Astrocyte of the spinal cord (primary cell): Measurements from ENCODE around the gene APBB2.
"Not testable (repeated sequence)": the region's sequence is repeated elsewhere in the genome, so short reads cannot be mapped to it uniquely, and the experiment has no call there.

Experiments
- DNase-seq: peaks from one replicate; pipeline ENCODE4 v3.0.0; 2011; ENCODE audit warnings: low read depth, low spot score
- H3K4me3 ChIP-seq: 2 replicates; pipeline ENCODE4 v1.5.1; 2011; ENCODE audit warnings: low read depth, mild to moderate bottlenecking, low read length, moderate library complexity
- in situ Hi-C: cut with HindIII; loops from 2 replicates; pipeline ENCODE4 v1.10.0; 2017; ENCODE audit warnings: low sequenced_read_pairs
- TF ChIP-seq, protein P1 (sequence below): IDR thresholded peaks from 2 replicates; pipeline ENCODE4 v1.5.1; 2012; ENCODE audit warnings: low read depth, mild to moderate bottlenecking, low read length, inconsistent platforms

Gene APBB2

DNA sequence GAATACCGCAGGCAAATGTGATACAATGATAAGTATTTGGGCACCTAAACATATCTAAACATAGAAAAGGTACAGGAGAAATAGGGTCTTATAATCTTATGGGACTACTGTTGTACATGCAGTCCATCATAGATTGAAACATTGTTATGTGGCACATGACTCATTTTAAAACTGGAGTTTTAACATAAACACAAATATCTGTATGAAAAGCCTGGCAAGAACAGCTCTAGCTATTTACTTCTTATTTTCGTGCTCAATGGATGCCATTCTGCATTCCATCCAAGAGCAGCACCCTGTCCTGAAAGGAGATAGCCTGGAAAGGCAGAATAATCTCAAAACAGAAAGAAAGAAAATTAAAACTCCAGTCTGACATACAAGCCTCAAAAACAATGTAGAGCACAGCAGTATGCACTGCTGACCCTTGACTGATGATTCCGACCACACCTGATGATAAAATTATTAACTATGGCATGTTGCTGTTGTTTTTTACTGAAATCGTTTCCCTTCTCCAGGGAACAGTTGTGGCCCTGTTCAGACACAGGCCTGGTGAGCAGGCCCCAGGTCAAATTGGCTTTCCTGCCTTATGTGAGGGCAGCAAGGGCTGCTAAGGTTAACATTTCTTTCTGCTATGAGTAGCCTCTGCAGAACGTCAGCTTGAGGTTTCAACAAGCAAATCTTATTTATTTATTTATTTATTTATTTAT, 152.7 kb downstream of the APBB2 start:
- peak; percentile 32 for DNase-seq
- H3K4me3 ChIP-seq = no peak overlapping the region
- TF ChIP-seq, protein P1, sequence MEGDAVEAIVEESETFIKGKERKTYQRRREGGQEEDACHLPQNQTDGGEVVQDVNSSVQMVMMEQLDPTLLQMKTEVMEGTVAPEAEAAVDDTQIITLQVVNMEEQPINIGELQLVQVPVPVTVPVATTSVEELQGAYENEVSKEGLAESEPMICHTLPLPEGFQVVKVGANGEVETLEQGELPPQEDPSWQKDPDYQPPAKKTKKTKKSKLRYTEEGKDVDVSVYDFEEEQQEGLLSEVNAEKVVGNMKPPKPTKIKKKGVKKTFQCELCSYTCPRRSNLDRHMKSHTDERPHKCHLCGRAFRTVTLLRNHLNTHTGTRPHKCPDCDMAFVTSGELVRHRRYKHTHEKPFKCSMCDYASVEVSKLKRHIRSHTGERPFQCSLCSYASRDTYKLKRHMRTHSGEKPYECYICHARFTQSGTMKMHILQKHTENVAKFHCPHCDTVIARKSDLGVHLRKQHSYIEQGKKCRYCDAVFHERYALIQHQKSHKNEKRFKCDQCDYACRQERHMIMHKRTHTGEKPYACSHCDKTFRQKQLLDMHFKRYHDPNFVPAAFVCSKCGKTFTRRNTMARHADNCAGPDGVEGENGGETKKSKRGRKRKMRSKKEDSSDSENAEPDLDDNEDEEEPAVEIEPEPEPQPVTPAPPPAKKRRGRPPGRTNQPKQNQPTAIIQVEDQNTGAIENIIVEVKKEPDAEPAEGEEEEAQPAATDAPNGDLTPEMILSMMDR = no peak
- in situ Hi-C loops = no loop called here

DNA sequence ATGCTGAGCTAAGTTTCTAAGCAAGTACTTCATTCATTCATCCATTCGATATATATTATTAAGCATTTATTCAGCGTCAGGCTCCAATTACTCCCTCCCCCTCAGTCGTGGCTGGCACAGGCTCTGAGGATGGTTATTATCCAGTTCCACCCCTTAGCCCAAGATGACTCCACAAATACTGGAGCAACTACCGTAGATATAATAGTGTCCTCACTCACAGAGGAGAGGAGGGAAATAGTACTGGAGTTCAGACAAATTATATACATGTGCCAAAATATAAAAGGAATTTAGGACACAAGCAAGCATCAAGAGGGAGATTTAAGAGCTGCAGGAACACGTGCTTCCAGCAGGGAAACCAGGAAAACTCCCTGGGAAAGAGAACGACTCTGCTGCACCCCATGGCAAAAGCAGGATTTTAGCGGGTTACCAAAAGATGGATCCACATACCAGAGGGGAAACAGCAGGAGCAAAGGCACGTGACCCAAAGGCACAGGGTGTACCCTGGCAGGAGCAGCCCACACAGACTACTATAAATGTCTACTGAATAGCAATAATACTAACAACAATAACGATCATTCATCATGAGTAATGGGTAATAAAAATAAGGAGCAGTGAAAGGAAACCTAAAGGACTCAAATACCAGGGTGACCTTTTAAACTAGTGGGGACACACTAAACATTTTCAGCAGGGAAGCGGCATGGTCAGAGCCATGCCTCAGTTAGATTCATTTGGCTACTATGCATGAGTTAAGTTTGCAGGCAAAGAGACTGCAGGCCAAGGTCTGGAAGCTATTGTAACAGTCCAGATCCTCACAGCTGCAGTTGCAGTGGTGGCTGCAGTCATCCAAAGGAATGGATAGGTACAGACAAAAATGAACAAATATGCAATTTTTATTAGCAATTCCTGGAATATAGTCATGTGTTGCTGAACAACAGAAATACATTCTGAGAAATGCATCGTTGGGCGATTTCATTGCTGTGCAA, 153.7 kb downstream of the APBB2 start:
- H3K4me3 ChIP-seq = no peak overlapping the region
- TF ChIP-seq, protein P1 = no peak
- no peak for DNase-seq
- in situ Hi-C loops = no loop called here

DNA sequence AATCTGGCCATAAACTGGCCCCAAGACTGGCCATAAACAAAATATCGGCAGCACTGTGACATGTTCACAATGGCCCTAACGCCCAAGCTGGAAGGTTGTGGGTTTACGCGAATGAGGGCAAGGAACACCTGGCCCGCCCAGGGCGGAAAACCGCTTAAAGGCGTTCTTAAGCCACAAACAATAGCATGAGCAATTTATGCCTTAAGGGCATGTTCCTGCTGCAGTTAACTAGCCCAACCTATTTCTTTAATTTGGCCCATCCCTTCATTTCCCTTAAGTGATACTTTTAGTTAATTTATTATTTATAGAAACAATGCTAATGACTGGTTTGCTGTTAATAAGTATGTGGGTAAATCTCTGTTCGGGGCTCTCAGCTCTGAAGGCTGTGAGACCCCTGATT, 154.9 kb downstream of the APBB2 start:
- DNase-seq, H3K4me3 ChIP-seq, in situ Hi-C loops: not testable (repeated sequence)

DNA sequence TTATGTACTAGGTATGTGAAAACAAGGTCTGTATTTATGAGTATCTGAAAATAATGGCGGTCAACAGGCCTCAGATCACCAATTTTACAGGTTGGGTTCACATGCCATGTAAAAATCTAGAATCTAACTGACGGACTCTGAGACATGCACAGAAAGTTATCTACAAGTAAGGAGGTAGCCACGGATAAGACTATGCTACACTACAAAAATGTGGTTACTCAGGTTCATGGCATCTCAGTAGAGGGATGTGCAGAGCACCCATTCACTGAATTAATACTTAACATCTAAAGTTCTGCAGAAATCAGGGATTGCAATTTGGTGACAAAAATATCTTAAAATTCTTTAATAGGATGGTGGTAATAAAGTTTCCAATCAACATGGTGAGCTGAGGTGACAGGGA, 155.9 kb downstream of the APBB2 start:
- TF ChIP-seq, protein P1 = no peak
- H3K4me3 ChIP-seq = no peak overlapping the region
- DNase-seq = peak; percentile 36
- in situ Hi-C loops = no loop called here

DNA sequence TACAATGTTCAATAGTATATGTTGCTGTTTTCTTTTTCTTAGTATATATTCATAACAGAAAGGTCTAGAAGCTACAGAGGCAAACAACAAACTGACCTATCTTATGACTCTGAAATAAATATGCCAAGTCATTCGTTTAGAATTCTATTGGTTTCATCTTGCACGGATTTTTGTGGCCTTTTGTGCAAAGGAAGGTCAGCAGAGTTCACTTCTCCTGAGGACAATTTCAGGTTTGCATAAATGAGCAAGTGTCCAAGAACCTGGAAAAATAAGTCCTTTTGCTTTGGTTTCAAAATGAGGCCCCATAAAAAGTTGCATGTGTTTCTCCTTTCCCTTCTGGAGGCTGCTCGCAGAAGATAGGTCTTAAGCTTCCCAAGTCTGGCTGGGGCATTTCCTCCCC, 156.9 kb downstream of the APBB2 start:
- peak; percentile 49 for DNase-seq
- in situ Hi-C loops = no loop called here

DNA sequence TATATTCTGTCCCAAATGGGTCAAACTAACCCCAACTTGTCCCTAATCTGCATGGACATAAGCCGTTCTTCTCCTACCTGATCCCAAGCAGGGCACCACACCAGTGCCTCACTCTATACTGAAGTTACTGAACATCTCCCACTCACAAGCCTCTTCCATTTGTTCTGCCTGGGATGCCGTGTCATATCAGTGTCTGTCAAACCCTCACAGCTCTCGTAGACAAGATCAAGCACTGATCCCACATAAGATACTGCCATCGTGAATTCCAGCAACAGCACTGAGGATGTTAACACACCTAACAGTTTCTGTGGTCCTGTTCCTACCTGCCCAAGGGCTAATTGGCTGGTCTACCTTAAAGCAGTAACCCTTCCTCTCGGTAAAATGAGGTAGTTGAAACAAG, 162.1 kb downstream of the APBB2 start:
- TF ChIP-seq, protein P1 = no peak
- in situ Hi-C loops = no loop called here
- no peak for DNase-seq
- H3K4me3 ChIP-seq = no peak overlapping the region

More for the DNA sequence above, 156.9 kb downstream of the APBB2 start:
- TF ChIP-seq, protein P1 = no peak
- no peak overlapping the region for H3K4me3 ChIP-seq
